ENCODE data around the gene GMIP. TPM values are rescaled to one million over a fixed set of nuclear protein-coding genes. Genes with fewer than 3 reads are reported as not detected.

The GMIP gene
- total and polyA plus RNA-seq, 2 experiments from 2014 or later: 5.1 to 22.1 TPM

DNA sequence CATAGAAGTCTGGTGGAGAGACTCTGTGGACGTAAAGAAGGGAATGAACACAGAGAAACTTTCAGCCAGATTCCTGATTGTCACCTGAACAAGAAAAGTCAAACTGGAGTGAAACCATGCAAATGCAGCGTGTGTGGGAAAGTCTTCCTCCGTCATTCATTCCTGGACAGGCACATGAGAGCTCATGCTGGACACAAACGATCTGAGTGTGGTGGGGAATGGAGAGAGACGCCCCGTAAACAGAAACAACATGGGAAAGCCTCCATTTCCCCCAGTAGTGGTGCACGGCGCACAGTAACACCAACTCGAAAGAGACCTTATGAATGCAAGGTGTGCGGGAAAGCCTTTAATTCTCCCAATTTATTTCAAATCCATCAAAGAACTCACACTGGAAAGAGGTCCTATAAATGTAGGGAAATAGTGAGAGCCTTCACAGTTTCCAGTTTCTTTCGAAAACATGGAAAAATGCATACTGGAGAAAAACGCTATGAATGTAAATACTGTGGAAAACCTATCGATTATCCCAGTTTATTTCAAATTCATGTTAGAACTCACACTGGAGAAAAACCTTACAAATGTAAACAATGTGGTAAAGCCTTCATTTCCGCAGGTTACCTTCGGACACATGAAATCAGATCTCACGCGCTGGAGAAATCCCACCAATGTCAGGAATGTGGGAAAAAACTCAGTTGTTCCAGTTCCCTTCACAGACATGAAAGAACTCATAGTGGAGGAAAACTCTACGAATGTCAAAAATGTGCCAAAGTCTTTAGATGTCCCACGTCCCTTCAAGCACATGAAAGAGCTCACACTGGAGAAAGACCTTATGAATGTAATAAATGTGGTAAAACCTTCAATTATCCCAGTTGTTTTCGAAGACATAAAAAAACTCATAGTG, 36.0 kb upstream of the GMIP start:
- H3K27ac ChIP-seq (ENCODE audit: low read depth): no peak overlapping the region
- H3K4me1 Mint-ChIP-seq: peaks cover 6% of the 10 kb centered on the region; the same call in 1 of the 3 replicates
- no peak overlapping the region for H3K4me2 ChIP-seq
- no peaks in the 10 kb centered on the region; the same call in 1 of the 2 replicates for H3K9me2 ChIP-seq (ENCODE audit: insufficient read depth)
- H4K20me1 ChIP-seq (replicated peaks; ENCODE audit: insufficient read depth): peaks cover 30% of the 10 kb centered on the region
- H3K36me3 Mint-ChIP-seq (ENCODE audit: low read depth): peaks cover 91% of the 10 kb centered on the region
- H3K9me3 Mint-ChIP-seq: peaks cover 24% of the 10 kb centered on the region
- H3K27me3 Mint-ChIP-seq (ENCODE audit: insufficient read depth, low read depth, poor library complexity): peaks cover 3% of the 10 kb centered on the region
- no peak overlapping the region for H2AFZ ChIP-seq
- no peaks in the 10 kb centered on the region for H3K4me1 ChIP-seq (ENCODE audit: insufficient read depth)
- H3K4me3 Mint-ChIP-seq: no peak overlapping the region
- H3K27ac Mint-ChIP-seq: no peak overlapping the region
- no peak for TF ChIP-seq ZNF114 (CRISPR knock-in tag; IDR thresholded peaks at IDR 0.05)
- TF ChIP-seq, protein P1, sequence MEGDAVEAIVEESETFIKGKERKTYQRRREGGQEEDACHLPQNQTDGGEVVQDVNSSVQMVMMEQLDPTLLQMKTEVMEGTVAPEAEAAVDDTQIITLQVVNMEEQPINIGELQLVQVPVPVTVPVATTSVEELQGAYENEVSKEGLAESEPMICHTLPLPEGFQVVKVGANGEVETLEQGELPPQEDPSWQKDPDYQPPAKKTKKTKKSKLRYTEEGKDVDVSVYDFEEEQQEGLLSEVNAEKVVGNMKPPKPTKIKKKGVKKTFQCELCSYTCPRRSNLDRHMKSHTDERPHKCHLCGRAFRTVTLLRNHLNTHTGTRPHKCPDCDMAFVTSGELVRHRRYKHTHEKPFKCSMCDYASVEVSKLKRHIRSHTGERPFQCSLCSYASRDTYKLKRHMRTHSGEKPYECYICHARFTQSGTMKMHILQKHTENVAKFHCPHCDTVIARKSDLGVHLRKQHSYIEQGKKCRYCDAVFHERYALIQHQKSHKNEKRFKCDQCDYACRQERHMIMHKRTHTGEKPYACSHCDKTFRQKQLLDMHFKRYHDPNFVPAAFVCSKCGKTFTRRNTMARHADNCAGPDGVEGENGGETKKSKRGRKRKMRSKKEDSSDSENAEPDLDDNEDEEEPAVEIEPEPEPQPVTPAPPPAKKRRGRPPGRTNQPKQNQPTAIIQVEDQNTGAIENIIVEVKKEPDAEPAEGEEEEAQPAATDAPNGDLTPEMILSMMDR (conservative IDR thresholded peaks at IDR 0.05; ENCODE audit: low read depth in 2 of 2): no peak
- no peak for TF ChIP-seq CREB1 (CRISPR knock-in tag; IDR thresholded peaks at IDR 0.05; ENCODE audit: low read depth)
- TF ChIP-seq EZH2phosphoT487 (IDR thresholded peaks at IDR 0.05; ENCODE audit: unreplicated experiment): no peak
- TF ChIP-seq ZNF331 (CRISPR knock-in tag; IDR thresholded peaks at IDR 0.05; ENCODE audit: low read depth): no peak
- no peak for TF ChIP-seq EZH2 (IDR thresholded peaks at IDR 0.05; ENCODE audit: low read depth, unreplicated experiment)
- no peak for TF ChIP-seq NANOG (IDR thresholded peaks at IDR 0.05; ENCODE audit: borderline replicate concordance)
- TF ChIP-seq, protein P2, sequence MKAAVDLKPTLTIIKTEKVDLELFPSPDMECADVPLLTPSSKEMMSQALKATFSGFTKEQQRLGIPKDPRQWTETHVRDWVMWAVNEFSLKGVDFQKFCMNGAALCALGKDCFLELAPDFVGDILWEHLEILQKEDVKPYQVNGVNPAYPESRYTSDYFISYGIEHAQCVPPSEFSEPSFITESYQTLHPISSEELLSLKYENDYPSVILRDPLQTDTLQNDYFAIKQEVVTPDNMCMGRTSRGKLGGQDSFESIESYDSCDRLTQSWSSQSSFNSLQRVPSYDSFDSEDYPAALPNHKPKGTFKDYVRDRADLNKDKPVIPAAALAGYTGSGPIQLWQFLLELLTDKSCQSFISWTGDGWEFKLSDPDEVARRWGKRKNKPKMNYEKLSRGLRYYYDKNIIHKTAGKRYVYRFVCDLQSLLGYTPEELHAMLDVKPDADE (IDR thresholded peaks at IDR 0.05): no peak
- DNase-seq (ENCODE audit: low spot score) (no peak), ATAC-seq (no peak)
- no peak overlapping the region for H3K4me3 ChIP-seq
- H3F3A ChIP-seq (replicated peaks; ENCODE audit: low read depth): peaks cover 11% of the 10 kb centered on the region; the same call in 1 of the 2 replicates
- no peaks in the 10 kb centered on the region for H3K27me3 ChIP-seq (ENCODE audit: insufficient read depth)
- H3K36me3 ChIP-seq (ENCODE audit: insufficient read depth): peaks cover 57% of the 10 kb centered on the region
- H3K79me2 ChIP-seq (replicated peaks; ENCODE audit: insufficient read depth): peaks cover 49% of the 10 kb centered on the region

DNA sequence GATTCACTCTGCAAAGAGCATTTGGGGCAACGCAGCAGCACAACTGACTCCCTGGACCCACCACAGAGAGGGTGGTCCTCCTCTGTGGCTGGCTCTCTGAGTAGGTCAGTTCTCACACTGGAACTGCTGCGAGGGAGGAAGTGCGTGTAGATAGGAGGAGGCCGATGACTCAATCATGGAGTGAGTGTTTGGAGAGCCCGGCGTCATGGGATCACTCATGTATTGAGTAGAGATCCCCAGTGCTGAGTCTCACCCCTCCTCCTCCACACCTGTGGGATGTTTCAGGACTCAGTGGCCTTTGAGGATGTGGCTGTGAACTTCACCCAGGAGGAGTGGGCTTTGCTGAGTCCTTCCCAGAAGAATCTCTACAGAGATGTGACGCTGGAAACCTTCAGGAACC, 34.1 kb upstream of the GMIP start:
- H3K27ac Mint-ChIP-seq: no peak overlapping the region; the same call in 1 of the 2 replicates
- H3K4me3 ChIP-seq: no peak overlapping the region
- H4K20me1 ChIP-seq (replicated peaks; ENCODE audit: insufficient read depth): peaks cover 46% of the 10 kb centered on the region
- H3K4me2 ChIP-seq: no peak overlapping the region
- peaks cover 22% of the 10 kb centered on the region for H3K9me3 Mint-ChIP-seq
- no peak overlapping the region for H3K4me3 Mint-ChIP-seq
- no peak for DNase-seq (ENCODE audit: low spot score)
- H3K36me3 ChIP-seq (ENCODE audit: insufficient read depth): peaks cover 59% of the 10 kb centered on the region
- H3K27ac ChIP-seq (ENCODE audit: low read depth): no peak overlapping the region
- H3K36me3 Mint-ChIP-seq (ENCODE audit: low read depth): peaks cover 92% of the 10 kb centered on the region
- no peaks in the 10 kb centered on the region for H3K27me3 ChIP-seq (ENCODE audit: insufficient read depth)
- H2AFZ ChIP-seq: no peak overlapping the region
- peaks cover 67% of the 10 kb centered on the region for H3K79me2 ChIP-seq (replicated peaks; ENCODE audit: insufficient read depth)
- H3K4me1 Mint-ChIP-seq: peaks cover 6% of the 10 kb centered on the region; the same call in 1 of the 3 replicates
- peaks cover 15% of the 10 kb centered on the region; the same call in 1 of the 2 replicates for H3F3A ChIP-seq (replicated peaks; ENCODE audit: low read depth)
- H3K4me1 ChIP-seq (ENCODE audit: insufficient read depth): no peaks in the 10 kb centered on the region; the same call in 1 of the 2 replicates
- no peak for ATAC-seq
- no peaks in the 10 kb centered on the region; the same call in 1 of the 2 replicates for H3K9me2 ChIP-seq (ENCODE audit: insufficient read depth)
- H3K27me3 Mint-ChIP-seq (ENCODE audit: insufficient read depth, low read depth, poor library complexity): no peaks in the 10 kb centered on the region
- TF ChIP-seq CREB1 (CRISPR knock-in tag; IDR thresholded peaks at IDR 0.05; ENCODE audit: low read depth): no peak
- TF ChIP-seq ZNF331 (CRISPR knock-in tag; IDR thresholded peaks at IDR 0.05; ENCODE audit: low read depth): no peak
- no peak for TF ChIP-seq EZH2 (IDR thresholded peaks at IDR 0.05; ENCODE audit: low read depth, unreplicated experiment)
- TF ChIP-seq, protein P1 (conservative IDR thresholded peaks at IDR 0.05; ENCODE audit: low read depth in 2 of 2): no peak
- TF ChIP-seq POLR2AphosphoS5 (IDR thresholded peaks at IDR 0.05; ENCODE audit: low read depth): no peak
- TF ChIP-seq STAT1 (IDR thresholded peaks at IDR 0.05; ENCODE audit: unreplicated experiment): no peak

All from GM23338 (cell line).